Fibroblast of villous mesenchyme (primary cell): ENCODE measurements around the gene TREM1. TPM values are rescaled to one million over a fixed set of nuclear protein-coding genes. Genes with fewer than 3 reads are reported as not detected.

Experiments used
- DNase-seq: peaks from one replicate; pipeline ENCODE4 v3.0.0-alpha.2; 2010; ENCODE audit warnings: low read depth
- H3K4me3 ChIP-seq: 2 replicates; pipeline ENCODE4 v1.5.1; 2011; ENCODE audit warnings: low read depth, mild to moderate bottlenecking, low read length
- CTCF ChIP-seq: IDR thresholded peaks from 2 replicates; pipeline ENCODE4 v1.5.1; 2012; ENCODE audit warnings: low read depth, mild to moderate bottlenecking, low read length; ENCODE audit not compliant: insufficient read depth
- total RNA-seq: library from RNA; depleted of rRNA; stranded (reverse); fragments of >200 nt; gene quantifications from 2 replicates; pipeline ENCODE4 v1.2.3, GENCODE V29; 2012

The TREM1 gene
- total RNA-seq, 1 donor, result not detected

GRCh38 chr6:41294214-41294872 is 7.9 kb upstream of the TREM1 start:
- TF ChIP-seq CTCF, result no peak
- H3K4me3 ChIP-seq, result no peak overlapping the region
- no peak for DNase-seq

GRCh38 chr6:41291717-41292116 is 5.2 kb upstream of the TREM1 start:
- no peak for TF ChIP-seq CTCF
- H3K4me3 ChIP-seq, result no peak overlapping the region
- DNase-seq, result no peak

GRCh38 chr6:41289815-41290214 is 3.3 kb upstream of the TREM1 start:
- H3K4me3 ChIP-seq, result no peak overlapping the region
- no peak for DNase-seq
- TF ChIP-seq CTCF, result no peak

- no peak for TF ChIP-seq CTCF
- no peak for DNase-seq
- H3K4me3 ChIP-seq, result no peak overlapping the region
Measured at GRCh38 chr6:41288754-41289129, 2.3 kb upstream of the TREM1 start.

- no peak overlapping the region for H3K4me3 ChIP-seq
- no peak for DNase-seq
Measured at GRCh38 chr6:41288030-41288753, 1.7 kb upstream of the TREM1 start.

GRCh38 chr6:41284726-41285125 is 1.8 kb downstream of the TREM1 start:
- DNase-seq, result peak; percentile 66
- TF ChIP-seq CTCF, result no peak
- H3K4me3 ChIP-seq, result no peak overlapping the region

More at GRCh38 chr6:41288030-41288753, 1.7 kb upstream of the TREM1 start:
- no peak for TF ChIP-seq CTCF
